Measurements from ENCODE around the gene DLG5. TPM values are rescaled to one million over a fixed set of nuclear protein-coding genes. Genes with fewer than 3 reads are reported as not detected.

Gene DLG5
- total and polyA plus RNA-seq, 4 donors, result 1.2 to 7.1 (median 4.6) TPM

DNA sequence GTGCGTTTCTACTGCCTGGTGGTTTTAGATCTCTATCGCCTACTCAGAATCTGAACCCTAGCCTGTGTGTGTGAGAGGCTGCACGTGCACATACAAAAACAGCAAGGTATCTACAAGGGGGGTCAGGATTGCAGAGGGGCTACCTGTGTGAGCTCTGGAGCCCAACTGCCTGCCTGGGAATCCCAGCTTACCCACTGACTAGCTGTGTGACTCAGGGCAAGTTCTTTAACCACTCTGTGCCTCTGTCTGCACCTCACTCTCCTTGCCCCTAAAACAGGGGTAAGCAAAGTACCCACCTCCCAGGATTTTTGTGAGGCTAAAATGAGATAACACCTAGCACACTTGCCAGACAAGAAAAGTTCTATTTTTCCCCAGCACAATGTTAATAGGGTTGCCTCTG lies 32.5 kb downstream of the DLG5 start:
- no peak for DNase-seq (ENCODE audit: low spot score)
- no peak overlapping the region for H3K27ac ChIP-seq (ENCODE audit: low read depth in 1 of 2, low read length in 2 of 2)
- H3K36me3 ChIP-seq (ENCODE audit: control insufficient read depth in 4 of 4, insufficient read depth in 3 of 4, low read depth in 1 of 4, low read length in 3 of 4), result no peaks in the 10 kb centered on the region
- H3K27me3 ChIP-seq (ENCODE audit: control insufficient read depth in 4 of 4, insufficient read depth in 4 of 4, low read length in 3 of 4), result no peaks in the 10 kb centered on the region
- H3K4me1 ChIP-seq (ENCODE audit: control insufficient read depth in 4 of 4, insufficient read depth in 4 of 4, low read length in 3 of 4), result peaks cover 14 to 32% (median 25%) of the 10 kb centered on the region in 4 donors
- H3K9ac ChIP-seq (ENCODE audit: low read depth in 1 of 2, low read length in 2 of 2), result no peak overlapping the region
- 76% methylated on average over 3 of the region's 3 CpGs for WGBS
- no peak overlapping the region for H3K4me3 ChIP-seq (ENCODE audit: low read depth in 1 of 3, low read length in 3 of 3)
- H3K9me3 ChIP-seq (ENCODE audit: control insufficient read depth in 4 of 4, low read length in 3 of 4), result no peaks in the 10 kb centered on the region
- no peak for TF ChIP-seq RXRA (IDR thresholded peaks at IDR 0.05)
- TF ChIP-seq, protein P1, sequence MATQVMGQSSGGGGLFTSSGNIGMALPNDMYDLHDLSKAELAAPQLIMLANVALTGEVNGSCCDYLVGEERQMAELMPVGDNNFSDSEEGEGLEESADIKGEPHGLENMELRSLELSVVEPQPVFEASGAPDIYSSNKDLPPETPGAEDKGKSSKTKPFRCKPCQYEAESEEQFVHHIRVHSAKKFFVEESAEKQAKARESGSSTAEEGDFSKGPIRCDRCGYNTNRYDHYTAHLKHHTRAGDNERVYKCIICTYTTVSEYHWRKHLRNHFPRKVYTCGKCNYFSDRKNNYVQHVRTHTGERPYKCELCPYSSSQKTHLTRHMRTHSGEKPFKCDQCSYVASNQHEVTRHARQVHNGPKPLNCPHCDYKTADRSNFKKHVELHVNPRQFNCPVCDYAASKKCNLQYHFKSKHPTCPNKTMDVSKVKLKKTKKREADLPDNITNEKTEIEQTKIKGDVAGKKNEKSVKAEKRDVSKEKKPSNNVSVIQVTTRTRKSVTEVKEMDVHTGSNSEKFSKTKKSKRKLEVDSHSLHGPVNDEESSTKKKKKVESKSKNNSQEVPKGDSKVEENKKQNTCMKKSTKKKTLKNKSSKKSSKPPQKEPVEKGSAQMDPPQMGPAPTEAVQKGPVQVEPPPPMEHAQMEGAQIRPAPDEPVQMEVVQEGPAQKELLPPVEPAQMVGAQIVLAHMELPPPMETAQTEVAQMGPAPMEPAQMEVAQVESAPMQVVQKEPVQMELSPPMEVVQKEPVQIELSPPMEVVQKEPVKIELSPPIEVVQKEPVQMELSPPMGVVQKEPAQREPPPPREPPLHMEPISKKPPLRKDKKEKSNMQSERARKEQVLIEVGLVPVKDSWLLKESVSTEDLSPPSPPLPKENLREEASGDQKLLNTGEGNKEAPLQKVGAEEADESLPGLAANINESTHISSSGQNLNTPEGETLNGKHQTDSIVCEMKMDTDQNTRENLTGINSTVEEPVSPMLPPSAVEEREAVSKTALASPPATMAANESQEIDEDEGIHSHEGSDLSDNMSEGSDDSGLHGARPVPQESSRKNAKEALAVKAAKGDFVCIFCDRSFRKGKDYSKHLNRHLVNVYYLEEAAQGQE (IDR thresholded peaks at IDR 0.05), result no peak
- TF ChIP-seq, protein P2, sequence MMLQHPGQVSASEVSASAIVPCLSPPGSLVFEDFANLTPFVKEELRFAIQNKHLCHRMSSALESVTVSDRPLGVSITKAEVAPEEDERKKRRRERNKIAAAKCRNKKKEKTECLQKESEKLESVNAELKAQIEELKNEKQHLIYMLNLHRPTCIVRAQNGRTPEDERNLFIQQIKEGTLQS (IDR thresholded peaks at IDR 0.05), result no peak
- TF ChIP-seq, protein P3, sequence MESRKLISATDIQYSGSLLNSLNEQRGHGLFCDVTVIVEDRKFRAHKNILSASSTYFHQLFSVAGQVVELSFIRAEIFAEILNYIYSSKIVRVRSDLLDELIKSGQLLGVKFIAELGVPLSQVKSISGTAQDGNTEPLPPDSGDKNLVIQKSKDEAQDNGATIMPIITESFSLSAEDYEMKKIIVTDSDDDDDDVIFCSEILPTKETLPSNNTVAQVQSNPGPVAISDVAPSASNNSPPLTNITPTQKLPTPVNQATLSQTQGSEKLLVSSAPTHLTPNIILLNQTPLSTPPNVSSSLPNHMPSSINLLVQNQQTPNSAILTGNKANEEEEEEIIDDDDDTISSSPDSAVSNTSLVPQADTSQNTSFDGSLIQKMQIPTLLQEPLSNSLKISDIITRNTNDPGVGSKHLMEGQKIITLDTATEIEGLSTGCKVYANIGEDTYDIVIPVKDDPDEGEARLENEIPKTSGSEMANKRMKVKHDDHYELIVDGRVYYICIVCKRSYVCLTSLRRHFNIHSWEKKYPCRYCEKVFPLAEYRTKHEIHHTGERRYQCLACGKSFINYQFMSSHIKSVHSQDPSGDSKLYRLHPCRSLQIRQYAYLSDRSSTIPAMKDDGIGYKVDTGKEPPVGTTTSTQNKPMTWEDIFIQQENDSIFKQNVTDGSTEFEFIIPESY (IDR thresholded peaks at IDR 0.05), result no peak
- no peak for TF ChIP-seq SP1 (IDR thresholded peaks at IDR 0.05)
- TF ChIP-seq YY1 (IDR thresholded peaks at IDR 0.05), result no peak
- TF ChIP-seq FOXA2 (IDR thresholded peaks at IDR 0.05), result no peak
- no peak for TF ChIP-seq JUND (IDR thresholded peaks at IDR 0.05)
- no peak for TF ChIP-seq FOXA1 (IDR thresholded peaks at IDR 0.05)
- TF ChIP-seq TAF1 (conservative IDR thresholded peaks at IDR 0.05), result no peak
- TF ChIP-seq, protein P4, sequence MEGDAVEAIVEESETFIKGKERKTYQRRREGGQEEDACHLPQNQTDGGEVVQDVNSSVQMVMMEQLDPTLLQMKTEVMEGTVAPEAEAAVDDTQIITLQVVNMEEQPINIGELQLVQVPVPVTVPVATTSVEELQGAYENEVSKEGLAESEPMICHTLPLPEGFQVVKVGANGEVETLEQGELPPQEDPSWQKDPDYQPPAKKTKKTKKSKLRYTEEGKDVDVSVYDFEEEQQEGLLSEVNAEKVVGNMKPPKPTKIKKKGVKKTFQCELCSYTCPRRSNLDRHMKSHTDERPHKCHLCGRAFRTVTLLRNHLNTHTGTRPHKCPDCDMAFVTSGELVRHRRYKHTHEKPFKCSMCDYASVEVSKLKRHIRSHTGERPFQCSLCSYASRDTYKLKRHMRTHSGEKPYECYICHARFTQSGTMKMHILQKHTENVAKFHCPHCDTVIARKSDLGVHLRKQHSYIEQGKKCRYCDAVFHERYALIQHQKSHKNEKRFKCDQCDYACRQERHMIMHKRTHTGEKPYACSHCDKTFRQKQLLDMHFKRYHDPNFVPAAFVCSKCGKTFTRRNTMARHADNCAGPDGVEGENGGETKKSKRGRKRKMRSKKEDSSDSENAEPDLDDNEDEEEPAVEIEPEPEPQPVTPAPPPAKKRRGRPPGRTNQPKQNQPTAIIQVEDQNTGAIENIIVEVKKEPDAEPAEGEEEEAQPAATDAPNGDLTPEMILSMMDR (IDR thresholded peaks at IDR 0.05; ENCODE audit: low read depth, low read length, missing input control), result no peak
- TF ChIP-seq RAD21 (IDR thresholded peaks at IDR 0.05), result no peak
- TF ChIP-seq, protein P5, sequence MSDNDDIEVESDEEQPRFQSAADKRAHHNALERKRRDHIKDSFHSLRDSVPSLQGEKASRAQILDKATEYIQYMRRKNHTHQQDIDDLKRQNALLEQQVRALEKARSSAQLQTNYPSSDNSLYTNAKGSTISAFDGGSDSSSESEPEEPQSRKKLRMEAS (IDR thresholded peaks at IDR 0.05), result no peak
- no peak for TF ChIP-seq EGR1 (IDR thresholded peaks at IDR 0.05; ENCODE audit: low read depth in 2 of 2)

DNA sequence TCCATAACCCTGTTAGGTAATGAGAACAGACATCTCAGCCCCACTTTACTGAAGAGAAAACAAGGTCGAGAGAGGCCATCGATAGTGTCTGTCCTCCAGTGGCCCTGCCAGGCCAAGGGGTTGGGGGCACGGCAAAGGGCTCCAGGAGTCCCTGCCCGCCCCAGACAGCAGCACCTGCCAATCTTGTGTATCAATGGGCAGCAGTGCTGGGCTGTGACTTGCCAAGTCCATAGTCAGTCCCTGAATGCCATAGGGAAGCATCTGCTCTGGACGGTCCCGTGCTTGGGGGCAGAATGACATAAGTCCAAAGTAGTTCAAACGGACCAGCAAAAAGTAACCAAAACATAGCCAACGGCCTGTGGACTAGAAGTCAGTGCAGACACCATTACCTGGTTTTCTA lies 33.2 kb downstream of the DLG5 start:
- H3K27me3 ChIP-seq (ENCODE audit: control insufficient read depth in 4 of 4, insufficient read depth in 4 of 4, low read length in 3 of 4), result no peaks in the 10 kb centered on the region
- H3K9ac ChIP-seq (ENCODE audit: low read depth in 1 of 2, low read length in 2 of 2), result no peak overlapping the region
- WGBS, result 84% methylated on average over 8 of the region's 8 CpGs
- H3K36me3 ChIP-seq (ENCODE audit: control insufficient read depth in 4 of 4, insufficient read depth in 3 of 4, low read depth in 1 of 4, low read length in 3 of 4), result no peaks in the 10 kb centered on the region
- H3K4me3 ChIP-seq (ENCODE audit: low read depth in 1 of 3, low read length in 3 of 3), result no peak overlapping the region
- no peak for DNase-seq (ENCODE audit: low spot score)
- H3K9me3 ChIP-seq (ENCODE audit: control insufficient read depth in 4 of 4, low read length in 3 of 4), result no peaks in the 10 kb centered on the region
- peaks cover 8 to 25% (median 21%) of the 10 kb centered on the region in 4 donors for H3K4me1 ChIP-seq (ENCODE audit: control insufficient read depth in 4 of 4, insufficient read depth in 4 of 4, low read length in 3 of 4)
- H3K27ac ChIP-seq (ENCODE audit: low read depth in 1 of 2, low read length in 2 of 2), result no peak overlapping the region
- no peak for TF ChIP-seq HNF4G (IDR thresholded peaks at IDR 0.05)
- TF ChIP-seq GABPA (IDR thresholded peaks at IDR 0.05 in 1 of 2, conservative IDR thresholded peaks at IDR 0.05 in 1 of 2), result no peak
- no peak for TF ChIP-seq TAF1 (conservative IDR thresholded peaks at IDR 0.05)
- TF ChIP-seq FOXA1 (IDR thresholded peaks at IDR 0.05), result no peak
- no peak for TF ChIP-seq EGR1 (IDR thresholded peaks at IDR 0.05; ENCODE audit: low read depth in 2 of 2)
- no peak for TF ChIP-seq YY1 (IDR thresholded peaks at IDR 0.05)
- TF ChIP-seq FOXA2 (IDR thresholded peaks at IDR 0.05), result no peak
- TF ChIP-seq, protein P5 (IDR thresholded peaks at IDR 0.05), result no peak
- TF ChIP-seq SP1 (IDR thresholded peaks at IDR 0.05), result no peak
- no peak for TF ChIP-seq RXRA (IDR thresholded peaks at IDR 0.05)
- TF ChIP-seq, protein P3 (IDR thresholded peaks at IDR 0.05), result no peak
- TF ChIP-seq HNF4A (conservative IDR thresholded peaks at IDR 0.05), result no peak
- no peak for TF ChIP-seq NR2F2 (IDR thresholded peaks at IDR 0.05)
- TF ChIP-seq, protein P4 (IDR thresholded peaks at IDR 0.05; ENCODE audit: low read depth, low read length, missing input control), result no peak
- TF ChIP-seq JUND (IDR thresholded peaks at IDR 0.05), result no peak
- TF ChIP-seq, protein P2 (IDR thresholded peaks at IDR 0.05), result no peak
- no peak for TF ChIP-seq RAD21 (IDR thresholded peaks at IDR 0.05)
